Endothelial cell of umbilical vein (primary cell): Measurements from ENCODE around the gene ASTN1. TPM values are rescaled to one million over a fixed set of nuclear protein-coding genes. Genes with fewer than 3 reads are reported as not detected.

Experiments used
- BruUV-seq: library from RNA; stranded (reverse); fragments of 400-500 nt; replicated peaks from 2 replicates; lab custom pipeline; 2021; lab: Mats Ljungman, UMichigan
- CTCF ChIA-PET: fragments of 300-600, 350-600 bp; sonication (Branson Sonifier 250); formaldehyde crosslinking; loops from one replicate; lab custom pipeline; 2021; ENCODE audit warnings: antibody characterized with exemption, inconsistent platforms; lab: Charles Lee
- POLR2A ChIA-PET: fragments of 300-600, 350-600 bp; sonication (Branson Sonifier 250); formaldehyde crosslinking; loops from one replicate; lab custom pipeline; 2021; ENCODE audit warnings: antibody characterized with exemption, inconsistent platforms; lab: Charles Lee
- DNase-seq: peaks from one replicate; pipeline ENCODE4 v3.0.0-alpha.2; 2011; ENCODE audit warnings: low read depth, low spot score
- FAIRE-seq: peaks from 2 replicates; lab custom pipeline; 2011; peaks lifted over from hg19 to GRCh38; lab: Jason Lieb, UNC
- H2AFZ ChIP-seq: 2 replicates; pipeline ENCODE4 v1.6.0; 2012; ENCODE audit warnings: low read depth, low read length, control low read depth, inconsistent platforms
- H3K27ac ChIP-seq: 2 replicates; pipeline ENCODE4 v1.5.1; 2011; ENCODE audit warnings: low read depth, mild to moderate bottlenecking, control low read depth, low read length, moderate library complexity; ENCODE audit not compliant: insufficient read depth
- H3K27me3 ChIP-seq, 2 experiments: 2 replicates each; pipeline versions ENCODE4 v1.6.0 to v1.6.1; 2011; ENCODE audit warnings: low read length in 2 of 2, mixed read lengths in 1 of 2; ENCODE audit not compliant: control insufficient read depth in 2 of 2, insufficient read depth in 2 of 2
- H3K36me3 ChIP-seq, 2 experiments: 2 replicates in 1 of 2; 3 replicates in 1 of 2; pipeline ENCODE4 v1.5.1; 2011; ENCODE audit warnings: low read length in 2 of 2, mild to moderate bottlenecking in 1 of 2, moderate library complexity in 1 of 2; ENCODE audit not compliant: control insufficient read depth in 2 of 2, insufficient read depth in 2 of 2; ENCODE audit errors: extremely low read depth in 1 of 2
- H3K4me1 ChIP-seq: 3 replicates; pipeline ENCODE4 v1.5.1; 2011; ENCODE audit warnings: mild to moderate bottlenecking, low read length; ENCODE audit not compliant: control insufficient read depth, insufficient read depth; ENCODE audit errors: extremely low read depth
- H3K4me2 ChIP-seq: 2 replicates; pipeline ENCODE4 v1.6.1; 2011; ENCODE audit warnings: low read length, control low read depth, mixed read lengths; ENCODE audit not compliant: insufficient read depth
- H3K4me3 ChIP-seq, 3 experiments: fragments of 200-600 bp in 1 of 3; sonication (generic), shearing (Covaris generic) in 1 of 3; replicated peaks in 1 of 3; 2 replicates each; pipeline ENCODE4 v1.5.1; 2011 to 2016; ENCODE audit warnings: control low read depth in 3 of 3, low read length in 3 of 3, mild to moderate bottlenecking in 2 of 3, inconsistent platforms in 1 of 3, low read depth in 1 of 3, moderate library complexity in 1 of 3; ENCODE audit not compliant: insufficient read depth in 1 of 3
- H3K79me2 ChIP-seq: 2 replicates; pipeline ENCODE4 v1.6.0; 2012; ENCODE audit warnings: low read length, inconsistent platforms; ENCODE audit not compliant: control insufficient read depth, insufficient read depth
- H3K9ac ChIP-seq: replicated peaks from 2 replicates; pipeline ENCODE3; 2011; ENCODE audit warnings: low read length, control low read depth; ENCODE audit not compliant: insufficient read depth; ENCODE audit errors: extremely low read depth
- H3K9me1 ChIP-seq: replicated peaks from 3 replicates; pipeline ENCODE4 v1.6.0; 2011; ENCODE audit warnings: mild to moderate bottlenecking, low read length; ENCODE audit not compliant: control insufficient read depth, insufficient read depth; ENCODE audit errors: extremely low read depth
- H3K9me3 ChIP-seq: replicated peaks from 2 replicates; pipeline ENCODE4 v1.5.1; 2012; ENCODE audit warnings: low read length, inconsistent platforms; ENCODE audit not compliant: control insufficient read depth, insufficient read depth
- H4K20me1 ChIP-seq: replicated peaks from 2 replicates; pipeline ENCODE3; 2011; ENCODE audit warnings: mild to moderate bottlenecking, low read length; ENCODE audit not compliant: control insufficient read depth, insufficient read depth; ENCODE audit errors: extremely low read depth
- EZH2 ChIP-seq: IDR thresholded peaks from 2 replicates; pipeline ENCODE4 v1.6.1; 2012; ENCODE audit warnings: borderline replicate concordance, low read depth, mild to moderate bottlenecking, moderate library complexity, low read length, inconsistent platforms; ENCODE audit not compliant: severe bottlenecking
- FOS ChIP-seq: IDR thresholded peaks from 2 replicates; pipeline ENCODE4 v1.6.1; 2011; ENCODE audit warnings: mild to moderate bottlenecking, low read length, moderate library complexity, borderline replicate concordance; ENCODE audit not compliant: insufficient read depth
- GATA2 ChIP-seq: IDR thresholded peaks from 2 replicates; pipeline ENCODE4 v1.7.0; 2011; ENCODE audit warnings: low read depth, mild to moderate bottlenecking, moderate library complexity, mixed read lengths, low read length; ENCODE audit not compliant: insufficient read length, insufficient read depth
- JUN ChIP-seq: IDR thresholded peaks from 2 replicates; pipeline ENCODE4 v1.6.1; 2011; ENCODE audit warnings: borderline replicate concordance, low read depth; ENCODE audit not compliant: insufficient read length, insufficient read depth
- MYC ChIP-seq: IDR thresholded peaks from one replicate; pipeline ENCODE4 v1.6.1; 2011; ENCODE audit warnings: mild to moderate bottlenecking, low read depth, low read length
- POLR2A ChIP-seq: IDR thresholded peaks from 2 replicates; pipeline ENCODE4 v1.6.1; 2012; ENCODE audit warnings: low read depth, mild to moderate bottlenecking, control low read depth, low read length
- POLR2AphosphoS5 ChIP-seq: IDR thresholded peaks from 2 replicates; pipeline ENCODE4 v1.6.1; 2012; ENCODE audit warnings: low read depth, mild to moderate bottlenecking, control low read depth, low read length, moderate library complexity; ENCODE audit not compliant: insufficient read depth
- dilution Hi-C: fragments of 300-500 bp; cut with MboI; formaldehyde crosslinking; loops from one replicate; pipeline ENCODE4 v1.15.0; 2019; ENCODE audit warnings: low sequenced_read_pairs; ENCODE audit not compliant: extremely low pct_ligation_motif_present
- intact Hi-C: fragments of 100-400 bp; cut with micrococcal nuclease; formaldehyde crosslinking; loops from one replicate; pipeline ENCODE4 v1.10.0; 2022
- polyA plus RNA-seq, 4 experiments: library from polyadenylated mRNA; depleted of rRNA in 3 of 4; stranded (reverse) in 3 of 4; unstranded in 1 of 4; fragments of >200 nt; gene quantifications; 2 replicates each; pipeline versions ENCODE4 v1.2.1 to v1.2.3, GENCODE V29; 2011 to 2012; ENCODE audit warnings: missing spikeins in 1 of 4
- total RNA-seq: library from RNA; stranded (reverse); gene quantifications from 2 replicates; pipeline ENCODE4 v1.2.3, GENCODE V29; 2021
- TF ChIP-seq, protein P1 (sequence below), 2 donors: IDR thresholded peaks; 1 replicate in 1 of 2; 2 replicates in 1 of 2; pipeline ENCODE4 v1.5.1; 2011; ENCODE audit warnings: low read length in 2 of 2, mild to moderate bottlenecking in 2 of 2, moderate library complexity in 2 of 2, control low read depth in 1 of 2, inconsistent platforms in 1 of 2, low read depth in 1 of 2; ENCODE audit not compliant: insufficient read depth in 1 of 2; ENCODE audit errors: extremely low read depth in 1 of 2
- TF ChIP-seq, protein P2 (sequence below): IDR thresholded peaks from 2 replicates; pipeline ENCODE4 v1.6.1; 2011; ENCODE audit not compliant: insufficient read depth, insufficient read length

Gene ASTN1
- total and polyA plus RNA-seq, 2 donors (not counting 3 experiments of a cell fraction or from before 2014, with no cell fraction given): 0.04 TPM; not detected in 1

DNA sequence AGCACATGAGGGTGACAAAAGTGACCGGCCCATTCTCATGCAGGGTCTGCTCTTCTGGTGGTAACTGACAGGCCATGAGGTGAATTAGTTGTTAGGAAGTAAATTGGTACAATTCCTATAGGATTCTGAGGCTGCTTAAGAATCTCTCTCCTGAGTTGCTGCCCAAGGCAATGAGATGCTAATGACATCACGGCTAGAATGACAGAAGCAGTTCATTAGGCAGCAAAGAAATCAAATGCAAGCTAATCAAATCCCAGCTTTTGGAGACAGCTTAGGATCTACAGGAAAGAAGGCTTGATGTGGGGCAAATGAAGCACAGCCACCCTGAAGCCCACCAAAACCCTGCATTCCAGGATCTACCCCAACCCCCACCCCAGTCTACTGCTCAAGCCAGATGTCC is 265.2 kb downstream of the ASTN1 start:
- POLR2A ChIA-PET: no interaction called here
- Histone ChIP-seq H3K9ac (no peak overlapping the region), H3K27ac (no peak overlapping the region), H3K36me3 (no peaks in the 10 kb centered on the region), H3K4me1 (peaks cover 4% of the 10 kb centered on the region), H3K79me2 (no peaks in the 10 kb centered on the region), H3K9me1 (no peaks in the 10 kb centered on the region), H3K4me2 (no peak overlapping the region), H2AFZ (no peak overlapping the region), H3K27me3 (no peaks in the 10 kb centered on the region), H3K9me3 (no peaks in the 10 kb centered on the region), H3K4me3 (no peak overlapping the region), H4K20me1 (no peaks in the 10 kb centered on the region)
- BruUV-seq: no TSS peak
- intact Hi-C loops: loop anchor here (5.0 to 10.0 kb wide), 3 partner anchors 358 to 1385 kb away; no protein-coding TSS in a partner anchor
- TF ChIP-seq POLR2A: no peak
- TF ChIP-seq FOS: no peak
- no peak for TF ChIP-seq GATA2
- no peak for TF ChIP-seq MYC
- TF ChIP-seq EZH2: no peak
- no peak for TF ChIP-seq POLR2AphosphoS5
- TF ChIP-seq, protein P1, sequence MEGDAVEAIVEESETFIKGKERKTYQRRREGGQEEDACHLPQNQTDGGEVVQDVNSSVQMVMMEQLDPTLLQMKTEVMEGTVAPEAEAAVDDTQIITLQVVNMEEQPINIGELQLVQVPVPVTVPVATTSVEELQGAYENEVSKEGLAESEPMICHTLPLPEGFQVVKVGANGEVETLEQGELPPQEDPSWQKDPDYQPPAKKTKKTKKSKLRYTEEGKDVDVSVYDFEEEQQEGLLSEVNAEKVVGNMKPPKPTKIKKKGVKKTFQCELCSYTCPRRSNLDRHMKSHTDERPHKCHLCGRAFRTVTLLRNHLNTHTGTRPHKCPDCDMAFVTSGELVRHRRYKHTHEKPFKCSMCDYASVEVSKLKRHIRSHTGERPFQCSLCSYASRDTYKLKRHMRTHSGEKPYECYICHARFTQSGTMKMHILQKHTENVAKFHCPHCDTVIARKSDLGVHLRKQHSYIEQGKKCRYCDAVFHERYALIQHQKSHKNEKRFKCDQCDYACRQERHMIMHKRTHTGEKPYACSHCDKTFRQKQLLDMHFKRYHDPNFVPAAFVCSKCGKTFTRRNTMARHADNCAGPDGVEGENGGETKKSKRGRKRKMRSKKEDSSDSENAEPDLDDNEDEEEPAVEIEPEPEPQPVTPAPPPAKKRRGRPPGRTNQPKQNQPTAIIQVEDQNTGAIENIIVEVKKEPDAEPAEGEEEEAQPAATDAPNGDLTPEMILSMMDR (IDR thresholded peaks at IDR 0.05; ENCODE audit: extremely low read depth in 1 of 2, insufficient read depth in 1 of 2, low read depth in 1 of 2, low read length in 2 of 2): no peak
- no peak for TF ChIP-seq JUN
- TF ChIP-seq, protein P2, sequence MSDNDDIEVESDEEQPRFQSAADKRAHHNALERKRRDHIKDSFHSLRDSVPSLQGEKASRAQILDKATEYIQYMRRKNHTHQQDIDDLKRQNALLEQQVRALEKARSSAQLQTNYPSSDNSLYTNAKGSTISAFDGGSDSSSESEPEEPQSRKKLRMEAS: no peak
- FAIRE-seq: no peak
- dilution Hi-C loops: no loop called here
- DNase-seq: no peak
- CTCF ChIA-PET: interaction anchor here (0.9 to 5.6 kb wide), 9 partner anchors 283 to 1747 kb away, joined by 3 to 183 read pairs (median 5); no protein-coding TSS in a partner anchor
